Uterus (tissue), 4 donors: ENCODE data around the gene WDR46. TPM values are rescaled to one million over a fixed set of nuclear protein-coding genes. Genes with fewer than 3 reads are reported as not detected.

Experiments
- DNase-seq, 2 donors: peaks; one replicate each; pipeline ENCODE4 v3.0.0-alpha.2; 2019 to 2020
- H3K27ac ChIP-seq, 2 donors: fragments of 200-600 bp; sonication (generic); 1 replicate in 1 of 2; 2 replicates in 1 of 2; pipeline ENCODE4 v1.5.1; 2016 to 2018
- H3K27me3 ChIP-seq, 2 donors: fragments of 200-600 bp; sonication (generic); one replicate each; pipeline ENCODE4 v1.5.1; 2018 to 2019; ENCODE audit warnings: control low read depth in 1 of 2
- H3K36me3 ChIP-seq, 2 donors: fragments of 200-600 bp; sonication (generic); one replicate each; pipeline ENCODE4 v1.5.1; 2019; ENCODE audit warnings: control low read depth in 1 of 2
- H3K4me1 ChIP-seq, 2 donors: fragments of 200-600 bp; sonication (generic); one replicate each; pipeline ENCODE4 v1.5.1; 2018 to 2019; ENCODE audit warnings: control low read depth in 1 of 2
- H3K4me3 ChIP-seq, 2 donors: fragments of 200-600 bp; sonication (generic); 1 replicate in 1 of 2; 2 replicates in 1 of 2; pipeline ENCODE4 v1.5.1; 2018 to 2019; ENCODE audit warnings: mild to moderate bottlenecking in 1 of 2
- H3K9me3 ChIP-seq, 2 donors: fragments of 200-600 bp; sonication (generic); one replicate each; pipeline ENCODE4 v1.5.1; 2019; ENCODE audit warnings: control low read depth in 1 of 2
- CTCF ChIP-seq, 4 experiments: fragments of 200-600 bp in 2 of 4; fragments of 450-650 bp in 2 of 4; sonication (generic) in 2 of 4; IDR thresholded peaks; one replicate each; pipeline ENCODE4 v1.5.1; 2016 to 2019; ENCODE audit warnings: antibody characterized with exemption in 4 of 4, mild to moderate bottlenecking in 2 of 4, moderate library complexity in 1 of 4
- POLR2A ChIP-seq, 2 donors: fragments of 450-650 bp; IDR thresholded peaks; one replicate each; pipeline ENCODE4 v1.6.1; 2016; ENCODE audit warnings: antibody characterized with exemption in 2 of 2, mild to moderate bottlenecking in 1 of 2, moderate library complexity in 1 of 2
- intact Hi-C: fragments of 100-400 bp; cut with DNase I; formaldehyde crosslinking; loops from one replicate; pipeline ENCODE4 v1.15.1; 2023; ENCODE audit warnings: low total_unique reads
- total RNA-seq, 4 donors: library from RNA; depleted of rRNA in 3 of 4; stranded (reverse); fragments of >200 nt in 3 of 4; gene quantifications; one replicate each; pipeline versions ENCODE4 v1.1.0 to v1.2.4, GENCODE V29; 2014 to 2023
- donor health status: DM: yes; HTN: yes; CAD: no.

Gene WDR46
- total RNA-seq, 4 donors from 2014 or later, result 17.9 to 60.3 (median 31.7) TPM

GRCh38 chr6:33247977-33248642 is 40.9 kb downstream of the WDR46 start:
- Histone ChIP-seq H3K4me1 (no peaks in the 10 kb centered on the region), H3K4me3 (peak overlapping the region; percentile 49 to 66), H3K9me3 (no peaks in the 10 kb centered on the region), H3K36me3 (no peaks in the 10 kb centered on the region), H3K27me3 (no peaks in the 10 kb centered on the region), H3K27ac (peak overlapping the region; percentile 92 to 95)
- intact Hi-C loops, result loop anchor here (5.0 kb wide), 1 partner anchor 86 kb away; no protein-coding TSS in a partner anchor
- no peak for TF ChIP-seq POLR2A (IDR thresholded peaks at IDR 0.05)
- TF ChIP-seq CTCF (IDR thresholded peaks at IDR 0.05), result peak; percentile 97 to 98 (median 98)
- DNase-seq, result peak; percentile 88 to 90

GRCh38 chr6:33243476-33243875 is 45.6 kb downstream of the WDR46 start:
- no peak for TF ChIP-seq POLR2A (IDR thresholded peaks at IDR 0.05)
- no peak for TF ChIP-seq CTCF (IDR thresholded peaks at IDR 0.05)
- DNase-seq, result no peak
- Histone ChIP-seq H3K4me1 (no peaks in the 10 kb centered on the region), H3K9me3 (no peaks in the 10 kb centered on the region), H3K27me3 (no peaks in the 10 kb centered on the region), H3K4me3 (no peak overlapping the region), H3K27ac (no peak overlapping the region), H3K36me3 (no peaks in the 10 kb centered on the region)
- intact Hi-C loops, result no loop called here

GRCh38 chr6:33241968-33242367 is 47.1 kb downstream of the WDR46 start:
- no peak overlapping the region for H3K4me3 ChIP-seq
- H3K36me3 ChIP-seq, result no peaks in the 10 kb centered on the region
- no peaks in the 10 kb centered on the region for H3K9me3 ChIP-seq
- TF ChIP-seq POLR2A (IDR thresholded peaks at IDR 0.05) (no peak), CTCF (IDR thresholded peaks at IDR 0.05) (no peak)
- no peak overlapping the region for H3K27ac ChIP-seq
- no peaks in the 10 kb centered on the region for H3K27me3 ChIP-seq
- no peak for DNase-seq
- no peaks in the 10 kb centered on the region for H3K4me1 ChIP-seq
- intact Hi-C loops, result no loop called here

DNA sequence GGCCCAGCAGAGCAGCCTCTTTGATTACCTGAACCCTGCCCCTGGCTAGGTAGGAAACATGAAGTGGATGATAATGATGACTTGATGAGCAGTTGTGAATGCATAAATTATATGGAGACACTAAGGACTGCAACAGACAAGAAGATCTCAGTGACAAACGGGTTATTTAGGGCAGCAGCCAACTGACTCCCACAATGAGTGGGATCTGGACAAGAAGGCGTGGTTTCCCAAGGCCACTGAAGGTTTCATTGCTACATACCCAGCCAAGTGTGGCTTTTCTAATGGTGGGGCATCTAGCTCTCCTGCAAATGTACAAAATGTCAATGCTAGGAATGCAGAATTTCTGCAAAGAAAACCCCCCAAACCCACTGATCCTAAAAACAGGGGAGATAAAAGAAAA is 51.3 kb downstream of the WDR46 start:
- H3K36me3 ChIP-seq, result no peaks in the 10 kb centered on the region
- no peak overlapping the region for H3K4me3 ChIP-seq
- no peaks in the 10 kb centered on the region for H3K9me3 ChIP-seq
- H3K27ac ChIP-seq, result no peak overlapping the region
- no peaks in the 10 kb centered on the region for H3K4me1 ChIP-seq
- TF ChIP-seq CTCF (IDR thresholded peaks at IDR 0.05) (no peak), POLR2A (IDR thresholded peaks at IDR 0.05) (no peak)
- intact Hi-C loops, result no loop called here
- H3K27me3 ChIP-seq, result no peaks in the 10 kb centered on the region
- no peak for DNase-seq

DNA sequence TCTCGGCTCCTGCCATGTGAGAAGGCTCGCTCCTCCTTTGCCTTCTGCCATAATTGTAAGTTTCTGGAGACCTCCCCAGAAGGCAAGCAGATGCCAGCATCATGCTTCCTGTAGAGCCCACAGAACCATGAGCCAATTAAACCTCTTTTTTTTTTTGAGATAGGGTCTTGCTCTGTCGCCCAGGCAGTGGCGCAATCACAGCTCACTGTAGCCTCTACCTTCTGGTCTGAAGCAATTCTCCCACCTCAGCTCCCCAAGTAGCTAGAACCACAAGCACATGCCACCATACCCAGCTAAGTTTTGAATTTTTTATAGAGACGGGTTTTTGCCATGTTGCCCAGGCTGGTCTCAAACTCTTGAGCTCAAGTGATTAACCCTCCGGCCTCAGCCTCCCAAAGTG is 52.2 kb downstream of the WDR46 start:
- H3K9me3 ChIP-seq, result no peaks in the 10 kb centered on the region
- H3K4me1 ChIP-seq, result no peaks in the 10 kb centered on the region
- intact Hi-C loops, result no loop called here
- DNase-seq, result no peak
- TF ChIP-seq CTCF (IDR thresholded peaks at IDR 0.05) (no peak), POLR2A (IDR thresholded peaks at IDR 0.05) (no peak)
- H3K27ac ChIP-seq, result no peak overlapping the region
- no peaks in the 10 kb centered on the region for H3K36me3 ChIP-seq
- H3K4me3 ChIP-seq, result no peak overlapping the region
- no peaks in the 10 kb centered on the region for H3K27me3 ChIP-seq
